HG03442 (cell line): ENCODE measurements around the gene USP31.

Experiments
- ATAC-seq: cut with Tn5 transposase; IDR thresholded peaks from one replicate; pipeline ENCODE4 v1.9.1; 2021; ENCODE audit warnings: mild to moderate bottlenecking, moderate library complexity; ENCODE audit not compliant: unreplicated experiment

USP31 gene

DNA sequence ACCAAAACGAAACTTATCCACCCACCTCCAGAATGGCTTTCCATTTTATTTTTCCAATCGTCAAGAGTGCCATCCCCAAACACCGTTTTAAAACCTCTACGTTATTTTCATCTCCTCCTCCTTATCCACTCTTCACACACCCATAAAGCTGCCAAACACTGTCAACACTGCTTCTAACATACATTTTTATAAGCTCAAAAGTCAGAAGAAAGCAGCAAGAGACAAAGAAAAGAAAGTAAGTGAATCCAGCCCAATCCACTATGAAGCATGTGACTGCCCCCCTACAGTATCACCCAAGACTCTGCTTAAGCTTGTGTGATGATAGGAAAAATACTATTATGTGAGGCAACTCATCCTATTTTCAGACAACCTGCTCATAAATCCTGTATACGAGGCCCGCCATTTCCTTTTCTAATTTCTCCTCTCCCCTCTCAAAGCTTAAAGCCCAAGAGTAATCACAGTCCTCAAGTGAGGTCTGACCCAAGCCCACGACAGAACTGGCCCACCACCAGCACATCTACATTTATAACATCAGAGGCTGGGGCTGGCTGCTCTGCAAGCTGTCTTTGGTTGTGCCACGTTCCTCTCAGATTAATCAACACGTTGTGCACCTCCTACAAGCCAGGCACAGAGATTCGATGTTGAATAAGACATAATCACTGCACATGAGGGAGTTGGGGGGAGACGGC lies 16.3 kb downstream of the USP31 start:
- ATAC-seq, result no peak

DNA sequence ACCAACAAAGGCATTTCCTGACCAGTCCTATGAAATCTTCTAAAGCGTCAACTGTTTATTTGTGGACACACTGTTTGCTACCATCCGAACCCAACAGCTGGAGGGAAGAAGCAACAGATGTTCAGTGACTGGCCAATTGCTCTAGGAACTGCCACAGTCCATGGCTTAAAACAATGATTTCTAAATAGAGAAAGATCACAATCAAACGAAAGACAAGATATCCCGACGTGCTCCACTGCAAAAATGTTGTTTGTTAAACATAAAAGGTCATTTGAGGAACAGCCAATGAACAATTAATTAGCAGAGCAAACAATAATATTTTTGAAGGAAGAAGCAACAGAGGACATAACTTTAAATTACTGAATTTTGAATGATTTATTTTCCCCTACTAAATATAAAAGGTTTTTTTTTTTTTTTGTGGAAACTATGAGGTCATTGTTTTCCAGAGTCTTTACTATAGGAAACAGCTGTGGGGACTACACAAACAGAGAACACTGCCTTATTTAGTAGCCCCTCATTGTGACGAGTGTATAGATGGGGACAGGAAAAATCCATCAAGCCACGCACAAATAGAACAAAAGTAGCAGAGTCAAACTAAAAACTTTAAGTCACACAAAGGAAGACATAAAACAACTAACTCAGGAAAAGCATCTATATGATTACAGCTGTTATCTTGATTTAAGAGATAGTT lies 17.2 kb downstream of the USP31 start:
- ATAC-seq, result no peak

DNA sequence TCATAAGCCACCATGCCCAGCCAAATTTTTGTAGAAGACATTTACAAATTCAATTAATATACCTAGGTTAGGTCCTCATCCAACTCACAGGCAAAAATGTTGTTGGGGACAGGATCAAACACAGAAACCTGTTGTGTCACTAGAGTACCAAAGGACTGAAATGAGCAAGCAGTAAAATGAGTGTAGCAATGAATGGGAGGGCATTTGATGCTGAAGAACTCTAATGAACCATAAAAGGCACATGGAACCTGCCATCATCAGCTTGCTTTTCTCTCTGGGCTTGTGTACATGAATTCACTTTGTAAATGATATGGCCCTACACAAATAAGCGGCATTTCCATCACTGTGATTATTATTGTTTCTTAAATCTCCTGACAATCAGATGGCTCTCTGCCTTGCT lies 17.8 kb downstream of the USP31 start:
- ATAC-seq, result no peak

- ATAC-seq, result no peak
These were observed 18.2 kb downstream of the USP31 start for GRCh38 chr16:23131036-23131435.

DNA sequence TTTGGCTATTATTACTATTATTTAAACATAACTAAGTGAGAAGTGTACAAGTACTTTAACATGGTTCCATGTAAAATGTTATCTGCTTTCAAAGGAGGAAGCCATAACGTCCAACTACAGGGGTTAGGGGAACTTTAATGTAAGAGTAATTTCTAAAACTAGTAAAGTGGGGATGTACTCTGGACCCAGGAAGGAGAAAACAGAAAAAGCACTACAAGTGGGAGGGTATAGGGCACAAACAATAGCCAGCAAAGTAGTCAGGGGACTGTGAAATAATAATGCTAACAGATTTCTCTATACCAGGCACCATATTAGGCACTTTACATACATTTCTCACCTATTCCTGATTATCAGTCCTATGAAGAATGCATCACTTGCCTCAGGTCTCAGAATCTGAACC lies 19.6 kb downstream of the USP31 start:
- no peak for ATAC-seq

DNA sequence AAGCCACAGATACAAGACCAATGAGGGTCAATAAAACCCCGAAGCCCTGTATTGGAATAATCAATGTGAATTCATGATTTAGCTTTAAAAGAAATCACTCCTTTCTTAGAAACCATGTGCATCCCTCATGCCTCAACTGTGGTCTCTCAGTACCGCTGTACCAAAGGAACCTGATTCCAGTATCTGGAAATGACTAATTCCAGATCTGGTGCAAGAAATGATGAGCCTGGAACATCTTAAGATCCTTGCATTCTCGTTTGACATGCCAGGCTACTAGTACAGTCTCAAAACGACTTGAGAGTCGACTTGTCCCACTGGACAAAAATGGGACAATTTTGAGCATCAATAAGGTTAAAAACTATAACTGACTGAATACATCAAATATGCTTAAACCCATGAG lies 21.2 kb downstream of the USP31 start:
- ATAC-seq, result no peak

DNA sequence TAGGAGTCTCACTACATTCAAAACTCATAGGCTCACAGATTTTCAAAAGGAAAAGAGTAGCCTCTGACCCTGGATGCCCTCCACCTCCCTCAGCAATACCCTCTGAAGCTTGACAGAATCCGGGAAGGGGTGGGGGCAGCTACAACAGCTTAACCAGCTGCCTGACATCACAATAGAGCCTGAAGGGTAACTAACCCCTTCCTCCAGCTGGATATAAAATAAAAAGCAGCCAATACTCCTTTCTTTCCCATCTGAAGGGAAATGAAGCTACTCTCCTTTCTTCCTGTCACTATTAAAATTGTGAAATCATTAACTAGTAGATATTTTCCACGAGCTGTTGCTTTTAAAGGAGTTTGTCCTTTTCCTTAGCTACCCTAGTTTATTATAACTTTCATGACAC lies 24.0 kb downstream of the USP31 start:
- ATAC-seq, result no peak

DNA sequence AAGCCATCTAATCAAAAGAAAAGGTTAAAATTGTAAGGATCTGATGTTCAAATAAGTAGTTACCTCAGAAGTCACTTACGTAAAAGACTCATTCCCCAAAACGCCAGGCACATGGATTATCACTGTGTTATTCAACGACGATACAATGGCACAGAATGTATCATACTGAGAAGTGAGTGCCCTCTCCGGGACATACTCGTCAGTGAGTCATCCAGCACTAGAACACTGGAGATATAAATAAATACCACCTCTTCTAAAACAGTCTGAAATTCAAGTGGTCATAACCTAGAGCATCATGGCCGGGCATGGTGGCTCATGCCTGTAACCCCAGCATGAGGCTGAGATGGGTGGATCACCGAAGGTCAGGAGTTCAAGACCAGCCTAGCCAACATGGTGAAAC lies 24.9 kb downstream of the USP31 start:
- ATAC-seq, result no peak

- ATAC-seq, result no peak
These were observed 27.1 kb downstream of the USP31 start for GRCh38 chr16:23122144-23122543.

- ATAC-seq, result no peak
These were observed 28.2 kb downstream of the USP31 start for GRCh38 chr16:23121024-23121423.

DNA sequence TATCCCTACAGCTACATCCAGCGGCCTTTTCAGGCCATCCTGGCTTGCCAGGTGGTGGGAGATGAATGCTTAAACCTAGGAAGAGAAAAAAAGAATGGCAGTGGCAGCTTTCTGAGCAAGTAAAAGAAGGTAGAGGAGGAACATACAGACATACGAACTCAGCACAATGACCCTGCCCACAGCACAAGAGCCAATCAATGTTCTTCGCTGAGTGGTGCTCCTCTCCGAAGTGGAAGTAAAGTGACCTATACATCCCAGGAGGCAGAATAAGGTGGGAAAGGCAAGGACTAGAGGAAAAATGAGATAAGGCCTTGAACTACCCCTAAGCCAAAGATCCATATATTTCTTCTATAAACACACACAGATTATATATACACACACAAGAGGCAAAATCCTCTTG lies 28.7 kb downstream of the USP31 start:
- ATAC-seq, result no peak

GRCh38 chr16:23119570-23119969 lies 29.7 kb downstream of the USP31 start:
- ATAC-seq, result no peak

GRCh38 chr16:23114131-23114904 lies 34.9 kb downstream of the USP31 start:
- no peak for ATAC-seq

DNA sequence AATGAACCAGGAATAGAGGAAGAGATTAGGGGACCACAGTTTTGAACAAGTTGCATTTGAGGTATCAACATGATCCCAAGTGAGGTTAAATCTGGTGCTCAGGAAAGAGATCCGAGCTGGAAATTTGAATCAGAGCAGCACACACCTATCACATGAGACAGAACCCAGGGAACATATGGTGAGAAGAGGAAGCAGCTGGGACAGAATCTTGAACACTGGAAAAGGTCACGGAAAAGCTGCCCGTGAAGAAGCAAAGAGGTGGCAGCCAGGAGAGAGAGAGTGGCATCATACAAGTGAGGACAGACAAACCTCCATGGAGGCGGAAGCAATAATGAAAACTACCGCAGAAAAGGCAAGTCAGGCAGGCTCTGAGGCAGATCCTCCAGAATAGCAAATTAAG lies 36.1 kb downstream of the USP31 start:
- no peak for ATAC-seq

DNA sequence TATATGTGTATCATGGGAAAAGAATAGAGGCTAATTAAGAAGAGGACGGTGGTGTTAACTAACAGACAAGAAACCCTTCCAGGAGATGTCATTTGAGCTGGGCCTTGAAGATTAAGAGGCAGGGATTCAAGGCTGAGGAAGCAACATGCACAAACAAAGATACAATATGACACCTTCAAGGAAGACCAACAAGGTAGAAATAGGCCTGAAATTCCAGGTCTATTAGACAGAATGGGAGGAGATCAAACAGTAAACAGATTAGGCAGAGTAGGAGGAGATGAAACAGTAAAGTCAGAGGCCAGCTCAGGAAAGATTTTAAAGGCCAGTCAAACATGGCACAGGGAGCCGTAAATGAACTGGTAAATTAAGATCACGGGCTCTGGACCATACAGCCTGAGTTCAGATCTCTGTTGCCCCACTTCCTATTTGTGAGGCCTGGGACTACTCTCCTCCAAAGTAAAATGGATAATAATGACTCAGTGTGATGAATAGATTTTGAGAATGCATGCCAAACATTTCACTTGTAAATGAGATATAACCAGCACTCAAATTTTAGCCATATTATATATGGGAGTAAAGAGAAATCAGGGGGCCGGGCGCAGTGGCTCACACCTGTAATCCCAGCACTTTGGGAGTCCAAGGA lies 38.9 kb downstream of the USP31 start:
- ATAC-seq, result no peak

GRCh38 chr16:23107936-23108335 lies 41.3 kb downstream of the USP31 start:
- ATAC-seq, result no peak

- ATAC-seq, result no peak
These were observed 42.1 kb downstream of the USP31 start for GRCh38 chr16:23107117-23107516.

GRCh38 chr16:23105309-23105708 lies 43.9 kb downstream of the USP31 start:
- no peak for ATAC-seq

- ATAC-seq, result no peak
These were observed 45.0 kb downstream of the USP31 start for GRCh38 chr16:23104032-23104955.

- no peak for ATAC-seq
These were observed 45.6 kb downstream of the USP31 start for GRCh38 chr16:23103603-23104002.
